ENCODE data around the gene RAPGEFL1. TPM values are rescaled to one million over a fixed set of nuclear protein-coding genes. Genes with fewer than 3 reads are reported as not detected.

RAPGEFL1 gene
- total RNA-seq, 1 experiment from 2014 or later: 23.6 TPM

GRCh38 chr17:40243761-40244160 lies 66.5 kb downstream of the RAPGEFL1 start:
- Histone ChIP-seq H3K4ac (ENCODE audit: low read depth, low read length) (no peak overlapping the region), H3K27ac (ENCODE audit: insufficient read length, low read depth, low read length) (no peak overlapping the region), H2BK120ac (ENCODE audit: low read depth, low read length, poor library complexity, severe bottlenecking) (no peak overlapping the region), H4K20me1 (ENCODE audit: control insufficient read depth, insufficient read depth, insufficient read length) (no peaks in the 10 kb centered on the region), H4K5ac (ENCODE audit: insufficient read length, low read depth, low read length) (no peak overlapping the region), H3K9me3 (ENCODE audit: control insufficient read depth, low read depth, low read length) (no peaks in the 10 kb centered on the region), H2BK12ac (ENCODE audit: insufficient read length, low read depth, low read length) (no peak overlapping the region), H3K23ac (ENCODE audit: insufficient read length, low read depth, low read length) (no peak overlapping the region), H3K4me2 (ENCODE audit: insufficient read depth, insufficient read length, low read length) (no peak overlapping the region), H2BK20ac (ENCODE audit: low read depth, low read length, poor library complexity, severe bottlenecking) (no peak overlapping the region), H3K14ac (ENCODE audit: insufficient read depth, low read length) (no peak overlapping the region), H3T11ph (ENCODE audit: low read length) (no peak overlapping the region), H3K18ac (ENCODE audit: insufficient read length, low read depth, low read length) (no peak overlapping the region), H3K27me3 (ENCODE audit: insufficient read depth, low read length) (no peaks in the 10 kb centered on the region), H4K91ac (ENCODE audit: insufficient read length, low read depth, low read length) (no peak overlapping the region), H3K4me1 (ENCODE audit: insufficient read depth, low read length) (no peaks in the 10 kb centered on the region), H2BK15ac (ENCODE audit: low read depth, low read length) (no peak overlapping the region), H2AK5ac (ENCODE audit: insufficient read length, low read length) (no peak overlapping the region), H3K9ac (ENCODE audit: extremely low read depth, insufficient read length, low read length) (no peak overlapping the region), H3K23me2 (ENCODE audit: insufficient read length, low read depth, low read length, poor library complexity, severe bottlenecking) (no peaks in the 10 kb centered on the region), H3K56ac (ENCODE audit: insufficient read length, low read depth, low read length) (no peak overlapping the region), H2BK5ac (ENCODE audit: insufficient read length, low read length) (no peak overlapping the region), H2AFZ (ENCODE audit: low read length) (no peak overlapping the region), H4K8ac (replicated peaks; ENCODE audit: insufficient read length, low read depth, low read length) (no peak overlapping the region), H3K79me2 (ENCODE audit: insufficient read depth, low read length) (no peaks in the 10 kb centered on the region; the same call in 1 of the 2 replicates), H3K79me1 (ENCODE audit: insufficient read depth, low read depth, low read length, poor library complexity, severe bottlenecking) (no peaks in the 10 kb centered on the region)
- Mint-ChIP-seq H3K9me3 (no peaks in the 10 kb centered on the region), H3K27ac (no peak overlapping the region), H3K4me1 (no peaks in the 10 kb centered on the region), H3K4me3 (no peak overlapping the region), H3K27me3 (ENCODE audit: low read depth) (no peaks in the 10 kb centered on the region), H3K36me3 (ENCODE audit: insufficient read depth in 1 of 3, low read depth in 3 of 3) (peaks cover 0 to 2% (median 0%) of the 10 kb centered on the region in 3 experiments; a peak in 1 of 7 replicates)
- WGBS (ENCODE audit: extremely low coverage, insufficient read length, low lambda C conversion rate): no CpG with 5 or more reads among the region's 3 CpGs
- no peak for DNase-seq
- no peak for TF ChIP-seq CTCF (conservative IDR thresholded peaks at IDR 0.05)

Measured in H9 (cell line).